Heart left ventricle (tissue), 13 donors: Measurements from ENCODE around the gene FAAP24.

Source experiments
- POLR2A ChIP-seq, 2 donors: fragments of 450-650 bp; IDR thresholded peaks; one replicate each; pipeline ENCODE4 v1.6.1; 2017; ENCODE audit warnings: antibody characterized with exemption in 2 of 2, mild to moderate bottlenecking in 2 of 2, moderate library complexity in 2 of 2
- TF ChIP-seq, protein P1 (sequence below), 12 donors: fragments of 200-600 bp; sonication (generic) in 4 of 12; IDR thresholded peaks; one replicate each; pipeline versions ENCODE4 v1.5.0 to v1.8.0; 2018 to 2022; ENCODE audit warnings: antibody characterized with exemption in 12 of 12, mild to moderate bottlenecking in 5 of 12
- donor health status: ischemic (EF 13 %, LVEDD 7.1; RV severe dilation, severe dysfunction).
- donor health status: DM: no; HTN: yes; CAD: no.
- donor health status: DM: no; HTN: no; CAD: no.
- donor health status: ischemic (EF 25% LVEDD 6.9; RV normal size, moderate dysfunction).
- donor health status: ischemic (EF 25% LVEDD 5.7; RV mildly dilated, moderate dysfunction).
- donor health status: ischemic (EF 35%, LVEDD 5.7; RV mildly dilated, moderate dysfunction).
- donor health status: nonischemic (EF 11% LVEDD 7.7; RV severe dilation, severe dysfunction).
- donor health status: DM: yes; HTN: yes; CAD: no.
- donor health status: PGD.
- donor health status: ischemic (EF 29% LVEDD 5.4; RV normal size, mild dysfunction).
- donor health status: nonischemic (EF 23%, LVEDD 6.1; RV moderate dilation, normal function).

DNA sequence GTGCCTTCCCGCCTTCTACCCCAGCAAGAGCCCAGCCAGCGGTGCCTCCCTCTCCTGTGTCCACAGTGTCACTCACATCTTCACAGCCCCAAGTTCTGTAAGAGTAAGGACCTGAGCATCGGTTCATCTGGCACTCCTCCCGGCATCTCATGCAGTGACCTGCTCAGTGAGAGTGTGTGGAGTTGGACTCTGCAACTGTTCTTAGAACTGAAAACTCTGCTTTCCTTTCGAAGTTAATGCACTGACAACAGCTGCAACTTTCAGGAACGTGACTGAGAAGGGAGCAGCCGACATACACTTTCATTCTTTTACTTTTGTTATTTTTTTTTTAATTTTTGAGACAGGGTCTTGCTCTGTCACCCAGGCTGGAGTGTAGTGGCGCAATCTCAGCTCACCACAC, 41.5 kb upstream of the FAAP24 start:
- no peak for TF ChIP-seq POLR2A (IDR thresholded peaks at IDR 0.05)
- TF ChIP-seq, protein P1, sequence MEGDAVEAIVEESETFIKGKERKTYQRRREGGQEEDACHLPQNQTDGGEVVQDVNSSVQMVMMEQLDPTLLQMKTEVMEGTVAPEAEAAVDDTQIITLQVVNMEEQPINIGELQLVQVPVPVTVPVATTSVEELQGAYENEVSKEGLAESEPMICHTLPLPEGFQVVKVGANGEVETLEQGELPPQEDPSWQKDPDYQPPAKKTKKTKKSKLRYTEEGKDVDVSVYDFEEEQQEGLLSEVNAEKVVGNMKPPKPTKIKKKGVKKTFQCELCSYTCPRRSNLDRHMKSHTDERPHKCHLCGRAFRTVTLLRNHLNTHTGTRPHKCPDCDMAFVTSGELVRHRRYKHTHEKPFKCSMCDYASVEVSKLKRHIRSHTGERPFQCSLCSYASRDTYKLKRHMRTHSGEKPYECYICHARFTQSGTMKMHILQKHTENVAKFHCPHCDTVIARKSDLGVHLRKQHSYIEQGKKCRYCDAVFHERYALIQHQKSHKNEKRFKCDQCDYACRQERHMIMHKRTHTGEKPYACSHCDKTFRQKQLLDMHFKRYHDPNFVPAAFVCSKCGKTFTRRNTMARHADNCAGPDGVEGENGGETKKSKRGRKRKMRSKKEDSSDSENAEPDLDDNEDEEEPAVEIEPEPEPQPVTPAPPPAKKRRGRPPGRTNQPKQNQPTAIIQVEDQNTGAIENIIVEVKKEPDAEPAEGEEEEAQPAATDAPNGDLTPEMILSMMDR (IDR thresholded peaks at IDR 0.05) = no peak
